Left colon (tissue), 2 donors: Measurements from ENCODE around the gene COTL1. TPM values are rescaled to one million over a fixed set of nuclear protein-coding genes. Genes with fewer than 3 reads are reported as not detected.
"Not testable (repeated sequence)": the region's sequence is repeated elsewhere in the genome, so short reads cannot be mapped to it uniquely, and the experiment has no call there.

Experiments used
- ATAC-seq: fragments of 200-7000 bp; cut with Tn5 transposase; one replicate; pipeline ENCODE4 v1.9.1; 2020; ENCODE audit warnings: mild to moderate bottlenecking, moderate library complexity
- DNase-seq, 2 donors: peaks; one replicate each; pipeline ENCODE4 v3.0.0-alpha.2; 2020
- intact Hi-C, 2 donors: fragments of 100-400 bp; cut with DNase I in 1 of 2; cut with micrococcal nuclease in 1 of 2; formaldehyde crosslinking; loops; one replicate each; pipeline versions ENCODE4 v1.11.2 to v1.14.0; 2022; cut with DNase I, micrococcal nuclease
- total RNA-seq, 2 donors: library from RNA; stranded (reverse); fragmentation: NEBNext Ultra II Directional; extraction: Animal tissue kit (Norgen Biotek cat#: 25700); gene quantifications; one replicate each; pipeline ENCODE4 v1.2.1, GENCODE V29; 2021
- donor health status: DM: no; HTN: no; CAD: no.
- donor health status: DM: yes; HTN: yes; CAD: no.

COTL1 gene
- total RNA-seq, 2 donors from 2014 or later: 51.8 to 71.0 TPM

- intact Hi-C loops: no loop called here
- ATAC-seq: peak; percentile 79
Measured at GRCh38 chr16:84647828-84648594, 30.1 kb upstream of the COTL1 start, which contains the start of gene KLHL36. Gene KLHL36, plus strand, starts transcription at chr16:84648511. Its CDS starts 2,357 bp downstream, at chr16:84650868.

GRCh38 chr16:84643674-84644073 is 25.8 kb upstream of the COTL1 start:
- ATAC-seq (no peak), DNase-seq (no peak)
- intact Hi-C loops: no loop called here

More at GRCh38 chr16:84647828-84648594, 30.1 kb upstream of the COTL1 start, which contains the start of gene KLHL36:
- DNase-seq: peak; percentile 39 to 72

GRCh38 chr16:84643180-84643583 is 25.3 kb upstream of the COTL1 start:
- intact Hi-C loops: no loop called here
- peak; percentile 34 to 64 for DNase-seq

GRCh38 chr16:84641643-84642358 is 23.9 kb upstream of the COTL1 start:
- intact Hi-C loops: no loop called here
- no peak for DNase-seq
- no peak for ATAC-seq

More at GRCh38 chr16:84643180-84643583, 25.3 kb upstream of the COTL1 start:
- ATAC-seq: no peak

- intact Hi-C loops: no loop called here
- ATAC-seq (no peak), DNase-seq (no peak)
Measured at GRCh38 chr16:84640145-84640544, 22.3 kb upstream of the COTL1 start.

GRCh38 chr16:84638231-84638806 is 20.4 kb upstream of the COTL1 start:
- no peak for ATAC-seq
- intact Hi-C loops: no loop called here
- no peak for DNase-seq

GRCh38 chr16:84637709-84638108 is 19.8 kb upstream of the COTL1 start:
- intact Hi-C loops: no loop called here
- no peak for DNase-seq
- no peak for ATAC-seq

GRCh38 chr16:84635702-84636101 is 17.8 kb upstream of the COTL1 start:
- intact Hi-C loops: no loop called here
- ATAC-seq (no peak), DNase-seq (no peak)

- DNase-seq: no peak
- ATAC-seq: no peak
- intact Hi-C loops: no loop called here
Measured at GRCh38 chr16:84633622-84634021, 15.7 kb upstream of the COTL1 start.

- ATAC-seq, intact Hi-C loops, DNase-seq: not testable (repeated sequence)
Measured at GRCh38 chr16:84632862-84633261, 15.0 kb upstream of the COTL1 start.

GRCh38 chr16:84631886-84632285 is 14.0 kb upstream of the COTL1 start:
- intact Hi-C loops: no loop called here
- ATAC-seq: no peak

GRCh38 chr16:84631153-84631466 is 13.2 kb upstream of the COTL1 start:
- intact Hi-C loops: no loop called here
- DNase-seq (no peak), ATAC-seq (no peak)

More at GRCh38 chr16:84631886-84632285, 14.0 kb upstream of the COTL1 start:
- DNase-seq: no peak

- intact Hi-C loops: no loop called here
- ATAC-seq (no peak), DNase-seq (no peak)
Measured at GRCh38 chr16:84630446-84631152, 12.7 kb upstream of the COTL1 start.

- ATAC-seq (no peak), DNase-seq (no peak)
- intact Hi-C loops: no loop called here
Measured at GRCh38 chr16:84630009-84630408, 12.1 kb upstream of the COTL1 start.

GRCh38 chr16:84629580-84629979 is 11.7 kb upstream of the COTL1 start:
- ATAC-seq (no peak), DNase-seq (no peak)
- intact Hi-C loops: no loop called here

- no peak for ATAC-seq
- intact Hi-C loops: no loop called here
- DNase-seq: no peak
Measured at GRCh38 chr16:84628226-84628731, 10.4 kb upstream of the COTL1 start.

GRCh38 chr16:84625556-84625955 is 7.7 kb upstream of the COTL1 start:
- intact Hi-C loops: no loop called here
- ATAC-seq (no peak), DNase-seq (no peak)

- DNase-seq, ATAC-seq: not testable (repeated sequence)
- intact Hi-C loops: loop anchor here in 1 of 2 donors (5.0 kb wide), 1 partner anchor 109 kb away; no protein-coding TSS in a partner anchor
Measured at GRCh38 chr16:84620913-84621312, 3.0 kb upstream of the COTL1 start.
